Daoy (cell line): ENCODE results near the gene COQ10B. TPM values are rescaled to one million over a fixed set of nuclear protein-coding genes. Genes with fewer than 3 reads are reported as not detected.
"Not testable (repeated sequence)": the region's sequence is repeated elsewhere in the genome, so short reads cannot be mapped to it uniquely, and the experiment has no call there.

ENCODE experiments used
- DNase-seq: peaks from one replicate; pipeline ENCODE4 v3.0.0-alpha.2; 2015; ENCODE audit warnings: low read depth
- total RNA-seq: library from RNA; depleted of rRNA; stranded (reverse); fragments of >200 nt; shearing (Covaris generic); gene quantifications from 2 replicates; pipeline ENCODE4 v1.2.3, GENCODE V29; 2014

The COQ10B gene
- total RNA-seq, 1 experiment from 2014 or later = 39.7 TPM

GRCh38 chr2:197450935-197451358 lies 2.4 kb upstream of the COQ10B start:
- DNase-seq = not testable (repeated sequence)

GRCh38 chr2:197452754-197453122 lies 614 bp upstream of the COQ10B start:
- no peak for DNase-seq

- no peak for DNase-seq
These were observed 604 bp downstream of the COQ10B start for GRCh38 chr2:197453914-197454398.

GRCh38 chr2:197454923-197455322 lies 1.6 kb downstream of the COQ10B start:
- DNase-seq = no peak

- DNase-seq = no peak
These were observed 2.1 kb downstream of the COQ10B start for GRCh38 chr2:197455428-197455827.

- no peak for DNase-seq
These were observed 7.3 kb downstream of the COQ10B start for GRCh38 chr2:197460649-197461048.

GRCh38 chr2:197461057-197461456 lies 7.7 kb downstream of the COQ10B start:
- no peak for DNase-seq

- DNase-seq = no peak
These were observed 10.8 kb downstream of the COQ10B start for GRCh38 chr2:197464175-197464574.

GRCh38 chr2:197472166-197472565 lies 18.8 kb downstream of the COQ10B start:
- DNase-seq = no peak

GRCh38 chr2:197477797-197478196 lies 24.4 kb downstream of the COQ10B start:
- no peak for DNase-seq

- DNase-seq = no peak
These were observed 27.0 kb downstream of the COQ10B start for GRCh38 chr2:197480165-197481036.

GRCh38 chr2:197484248-197484647 lies 30.9 kb downstream of the COQ10B start:
- DNase-seq = not testable (repeated sequence)

- no peak for DNase-seq
These were observed 32.8 kb downstream of the COQ10B start for GRCh38 chr2:197486175-197486574.

- no peak for DNase-seq
These were observed 34.0 kb downstream of the COQ10B start for GRCh38 chr2:197487385-197487784.

GRCh38 chr2:197495433-197496134 lies 42.2 kb downstream of the COQ10B start:
- no peak for DNase-seq

GRCh38 chr2:197496695-197497094 lies 43.3 kb downstream of the COQ10B start:
- no peak for DNase-seq

- DNase-seq = no peak
These were observed 44.0 kb downstream of the COQ10B start for GRCh38 chr2:197497326-197497725.

GRCh38 chr2:197498235-197498936 lies 45.0 kb downstream of the COQ10B start:
- DNase-seq = no peak

GRCh38 chr2:197498937-197499593 lies 45.7 kb downstream of the COQ10B start:
- peak; percentile 37 for DNase-seq

GRCh38 chr2:197499594-197500502 lies 46.5 kb downstream of the COQ10B start, which contains the start of the genes HSPD1 and HSPE1:
TSS of gene HSPD1 (minus strand) at chr2:197499840. CDS start at chr2:197498848, 992 bp downstream.
TSS of gene HSPE1 (plus strand) at chr2:197500379. CDS start at chr2:197500437, 58 bp downstream.
- DNase-seq = peak; percentile 98
